Fibroblast of skin of left biceps (primary cell): ENCODE measurements around the gene RPL18.
"Not testable (repeated sequence)": the region's sequence is repeated elsewhere in the genome, so short reads cannot be mapped to it uniquely, and the experiment has no call there.

Experiments used
- DNase-seq, 2 experiments: peaks; one replicate each; pipeline ENCODE4 v3.0.0-alpha.2; 2013; ENCODE audit warnings: low read depth in 2 of 2

Gene RPL18

DNA sequence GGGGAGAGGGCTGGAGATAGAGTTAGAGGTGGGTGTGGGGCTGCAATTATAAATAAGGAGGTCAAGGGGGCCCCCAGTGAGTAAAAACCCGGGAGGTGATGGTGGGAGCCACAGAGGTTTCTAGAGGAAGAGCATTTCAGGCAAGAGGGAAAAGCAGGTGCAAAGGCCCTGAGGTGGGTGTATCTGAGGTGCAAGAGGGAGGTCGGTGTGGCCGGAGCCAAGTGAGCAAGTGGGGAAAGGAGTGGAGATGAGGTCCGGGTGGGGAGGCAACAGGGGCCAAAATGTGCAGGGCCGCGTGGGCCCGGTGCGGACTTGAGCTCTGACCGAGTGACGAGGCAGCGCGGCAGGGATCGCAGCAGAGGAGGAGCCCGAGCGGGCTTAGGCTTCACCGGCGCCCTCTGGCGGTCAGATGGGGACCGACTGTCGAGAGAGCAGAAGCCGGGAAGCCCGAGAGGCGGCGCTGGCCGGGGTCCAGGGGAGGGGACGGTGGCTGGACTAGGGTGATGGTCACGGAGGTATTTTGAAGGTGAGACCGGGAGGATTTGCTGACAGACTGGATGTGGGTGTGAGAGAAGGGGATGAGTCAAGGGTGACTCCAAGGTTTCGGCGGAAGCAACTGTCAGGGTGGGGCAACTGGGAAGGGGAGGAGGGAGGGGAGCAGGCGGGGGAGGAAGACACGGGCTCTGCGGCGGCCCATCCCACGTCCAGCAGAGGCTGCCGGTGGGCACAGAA lies 30.1 kb downstream of the RPL18 start:
- DNase-seq: no peak

DNA sequence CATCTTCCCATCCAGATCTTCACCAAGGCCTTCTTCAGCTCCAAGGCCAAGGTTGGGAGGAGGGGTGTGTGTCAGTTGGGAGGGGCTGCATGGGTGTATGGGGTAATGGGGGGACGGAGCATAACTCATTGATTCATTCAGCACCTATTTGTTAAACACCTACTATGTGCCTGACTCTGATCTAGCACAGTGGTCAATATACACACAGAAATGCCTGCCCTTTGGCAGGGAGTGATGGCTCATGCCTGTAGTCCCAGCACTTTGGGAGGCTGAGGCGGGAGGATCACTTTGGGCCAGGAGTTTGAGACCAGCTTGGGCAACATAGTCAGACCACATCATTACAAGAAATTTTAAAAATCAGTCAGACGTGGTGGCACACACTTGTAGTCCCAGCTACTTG lies 31.6 kb downstream of the RPL18 start:
- DNase-seq: no peak

DNA sequence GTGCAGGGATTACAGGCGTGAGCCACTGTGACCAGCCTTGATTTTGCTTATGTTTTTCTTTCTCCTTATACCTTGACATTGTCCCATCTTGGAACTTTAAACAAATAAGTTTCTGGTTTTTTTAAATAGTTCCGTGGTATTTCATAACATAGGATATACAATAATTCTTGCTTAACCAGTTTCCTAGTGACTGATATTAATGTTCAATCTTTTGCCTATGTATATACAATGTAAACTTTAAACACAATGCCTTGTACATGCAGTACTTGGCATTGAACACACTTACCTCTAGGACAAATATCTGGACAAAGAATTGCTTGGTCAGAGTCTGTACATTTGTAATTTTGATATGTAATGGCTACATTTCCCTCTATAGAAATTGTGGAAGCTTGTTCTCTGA lies 36.8 kb downstream of the RPL18 start:
- no peak for DNase-seq

DNA sequence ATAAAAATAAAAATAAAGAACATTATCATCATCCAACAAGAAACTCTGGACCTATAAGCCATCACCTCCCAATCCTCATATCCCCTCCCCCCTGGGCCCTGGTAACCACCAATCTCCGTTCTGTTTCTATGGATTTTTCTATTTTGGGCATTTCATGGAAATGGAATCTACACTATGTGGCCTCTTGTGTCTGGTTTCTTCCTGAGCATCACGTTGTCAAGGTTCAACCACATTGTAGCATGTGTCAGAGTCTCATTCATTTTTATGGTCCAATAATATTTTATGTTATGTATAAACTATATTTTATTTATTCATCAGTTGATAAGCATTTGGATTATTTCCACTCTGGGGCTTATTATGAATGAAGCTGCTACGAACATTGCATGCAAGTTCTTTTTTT lies 40.1 kb downstream of the RPL18 start:
- no peak for DNase-seq

DNA sequence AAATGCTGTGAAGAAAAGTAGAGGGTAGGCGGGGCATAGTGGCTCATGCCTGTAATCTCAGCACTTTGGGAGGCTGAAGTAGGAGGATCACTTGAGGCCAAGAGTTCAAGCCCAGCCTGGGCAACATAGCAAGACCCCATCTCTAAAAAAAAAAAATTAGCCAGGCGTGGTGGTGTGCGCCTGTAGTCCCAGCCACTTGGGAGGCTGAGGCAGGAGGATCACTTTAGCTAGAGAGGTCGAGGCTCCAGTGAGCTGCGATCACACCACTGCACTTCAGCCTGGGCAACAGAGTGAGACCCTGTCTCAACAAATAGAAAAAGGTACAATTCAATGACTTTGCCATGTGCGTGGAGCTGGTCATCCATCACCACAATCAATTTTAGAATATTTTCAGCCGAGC lies 41.1 kb downstream of the RPL18 start:
- DNase-seq: not testable (repeated sequence)

DNA sequence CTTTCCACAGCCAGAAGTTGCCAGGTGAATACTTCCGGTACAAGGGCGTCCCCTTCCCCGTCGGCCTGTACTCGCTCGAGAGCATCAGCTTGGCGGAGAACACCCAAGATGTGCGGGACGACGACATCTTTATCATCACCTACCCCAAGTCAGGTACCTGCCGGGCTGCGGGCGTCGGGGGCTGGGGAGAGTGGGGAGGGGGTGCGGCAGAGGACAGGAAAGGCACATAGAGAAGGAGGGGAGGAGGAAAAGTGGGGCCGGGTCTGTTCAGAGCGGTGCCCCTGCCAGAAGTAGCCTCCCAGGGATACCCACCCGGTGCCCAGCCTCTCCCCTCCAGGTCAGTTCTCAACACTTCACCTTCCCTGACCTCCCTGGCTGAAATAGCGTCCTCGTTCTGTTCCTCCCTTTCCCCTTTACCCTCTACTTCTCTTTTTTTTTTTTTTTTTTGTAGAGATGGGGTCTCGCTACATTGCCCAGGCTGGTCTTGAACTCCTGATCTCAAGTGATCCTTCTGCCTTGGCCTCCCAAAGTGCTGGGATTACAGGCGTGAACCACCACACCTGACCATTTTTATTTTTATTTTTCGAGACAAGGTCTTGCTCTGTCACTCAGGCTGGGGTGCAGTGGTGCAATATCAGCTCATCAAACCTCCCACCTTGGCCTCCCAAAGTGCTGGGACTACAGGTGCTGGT lies 42.9 kb downstream of the RPL18 start:
- DNase-seq: no peak

DNA sequence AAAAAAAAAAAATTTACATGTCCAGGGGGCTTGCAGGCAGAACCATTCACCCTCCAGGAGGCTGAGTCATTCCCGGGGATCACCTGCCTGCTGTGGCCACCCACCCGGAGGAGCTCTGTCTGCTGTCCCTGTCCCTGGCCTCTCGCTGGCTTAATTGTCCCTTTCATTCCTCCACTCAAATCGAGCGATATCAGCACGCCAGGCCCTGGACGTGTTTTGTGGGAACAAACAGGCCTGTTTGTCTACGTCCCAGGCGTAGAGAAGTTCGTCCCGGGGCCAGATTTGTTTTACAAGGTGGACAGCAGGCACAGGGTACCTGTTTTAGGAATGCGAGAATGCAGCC lies 45.8 kb downstream of the RPL18 start:
- DNase-seq: no peak

DNA sequence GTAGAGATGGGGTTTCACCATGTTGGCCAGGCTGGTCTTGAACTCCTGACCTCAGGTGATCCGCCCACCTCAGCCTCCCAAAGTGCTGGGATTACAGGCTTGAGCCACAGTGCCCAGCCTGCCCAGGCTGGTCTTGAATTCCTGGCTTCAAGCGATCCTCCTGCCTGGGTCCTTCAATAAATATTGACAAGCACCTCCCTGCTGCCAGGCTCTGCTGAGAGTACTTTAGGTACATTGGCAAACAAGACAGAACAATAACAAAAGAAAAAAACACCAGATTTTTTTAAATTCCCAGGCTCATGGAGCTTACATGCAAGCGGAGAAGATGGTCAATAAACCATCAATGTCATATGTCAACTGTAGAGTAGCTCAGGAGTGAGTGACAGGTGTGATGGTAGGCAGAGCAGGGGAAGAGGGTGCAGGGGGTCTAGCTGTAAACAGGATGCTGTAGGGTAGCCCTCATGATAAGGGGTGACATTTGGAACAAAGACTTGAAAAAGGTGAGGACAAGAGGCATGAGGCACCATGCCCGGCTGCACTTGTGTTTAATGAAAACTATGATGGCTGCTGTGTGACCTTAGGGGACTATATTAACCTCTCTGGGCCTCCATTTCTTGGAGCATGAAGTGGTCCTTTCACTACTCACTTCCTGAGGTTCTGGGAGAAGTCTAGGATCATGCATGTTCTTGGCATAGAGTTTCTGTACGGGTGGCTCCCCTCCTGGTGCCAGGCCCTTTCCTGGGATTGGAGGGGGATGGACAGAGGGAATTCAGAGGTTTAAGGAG lies 47.4 kb downstream of the RPL18 start:
- DNase-seq: no peak

DNA sequence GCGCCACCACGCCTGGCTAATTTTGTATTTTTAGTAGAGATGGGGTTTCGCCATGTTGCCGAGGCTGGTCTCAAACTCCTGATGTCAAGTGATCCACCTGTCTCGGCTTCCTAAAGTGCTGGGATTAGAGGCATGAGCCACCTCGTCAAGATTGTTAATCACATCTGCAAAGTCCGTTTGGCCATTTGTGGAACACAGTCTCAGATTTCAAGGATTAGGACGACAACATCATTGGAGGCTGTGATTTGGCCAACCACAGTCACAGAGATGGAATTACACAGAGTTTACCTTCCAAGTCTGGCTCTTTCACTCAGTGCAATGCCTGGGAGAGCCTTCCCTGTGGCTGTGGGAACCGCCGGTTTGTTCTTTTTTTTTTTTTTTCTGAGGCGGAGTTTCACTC lies 49.2 kb downstream of the RPL18 start:
- no peak for DNase-seq

DNA sequence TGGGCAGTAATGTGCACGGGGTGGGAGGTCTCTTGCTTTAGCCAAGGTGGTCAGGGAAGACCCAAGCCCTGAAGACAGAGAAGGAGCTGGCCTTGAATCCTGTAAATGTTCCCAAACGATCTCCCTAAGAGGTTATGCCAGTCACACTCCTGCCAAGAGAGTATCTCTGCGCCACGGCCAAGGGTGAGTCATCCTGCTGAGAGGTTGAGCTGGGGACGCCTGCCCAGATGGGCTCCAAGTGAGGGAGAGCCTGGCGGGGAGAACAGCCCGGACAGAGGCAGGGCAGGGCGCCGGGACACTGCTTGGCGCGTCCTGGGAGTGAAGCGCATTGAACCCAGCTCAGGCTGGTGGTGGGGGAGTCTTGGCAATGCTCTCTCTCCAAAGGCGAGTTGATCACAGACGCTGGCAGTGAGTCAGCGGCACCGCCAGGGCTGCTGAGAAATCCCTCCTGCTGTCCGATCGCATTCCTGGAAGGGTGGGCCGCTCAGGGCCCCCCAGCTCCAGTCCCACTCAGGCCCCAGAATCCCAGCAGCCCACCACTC lies 50.6 kb downstream of the RPL18 start:
- DNase-seq: no peak
